ENCODE results near the gene FURIN. TPM values are rescaled to one million over a fixed set of nuclear protein-coding genes. Genes with fewer than 3 reads are reported as not detected.
"Not testable (repeated sequence)": the region's sequence is repeated elsewhere in the genome, so short reads cannot be mapped to it uniquely, and the experiment has no call there.

Gene FURIN
- total RNA-seq, 2 experiments from 2014 or later, result 576 to 590 TPM

DNA sequence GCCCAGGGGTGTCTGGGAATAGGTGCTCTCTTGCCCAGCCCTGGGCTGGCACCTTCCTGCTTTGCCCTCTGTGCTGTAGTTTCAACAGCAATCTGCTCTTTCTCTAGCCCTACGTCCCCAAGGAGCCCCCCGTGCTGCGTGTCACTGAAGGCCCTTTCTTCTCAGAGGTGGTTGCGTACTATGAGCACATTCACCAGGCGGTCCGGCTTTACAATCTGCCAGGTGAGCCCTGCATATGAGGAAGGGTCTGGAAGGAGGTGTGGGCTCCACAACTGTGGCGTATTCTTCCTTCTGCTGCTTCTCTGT lies 44.3 kb downstream of the FURIN start:
- Mint-ChIP-seq H3K27ac (no peak overlapping the region), H3K27me3 (no peaks in the 10 kb centered on the region), H3K36me3 (peaks cover 54% of the 10 kb centered on the region), H3K9me3 (no peaks in the 10 kb centered on the region), H3K4me3 (no peak overlapping the region), H3K4me1 (ENCODE audit: low read depth) (no peaks in the 10 kb centered on the region)
- POLR2A ChIA-PET, result no interaction called here
- intact Hi-C loops (cut with micrococcal nuclease), result no loop called here
- no peak for DNase-seq
- CTCF ChIA-PET, result no interaction called here

- Mint-ChIP-seq H3K4me3 (no peak overlapping the region), H3K4me1 (ENCODE audit: low read depth) (no peaks in the 10 kb centered on the region), H3K9me3 (no peaks in the 10 kb centered on the region), H3K36me3 (peaks cover 55% of the 10 kb centered on the region), H3K27me3 (no peaks in the 10 kb centered on the region), H3K27ac (no peak overlapping the region)
- no peak for DNase-seq
- intact Hi-C loops (cut with micrococcal nuclease), result no loop called here
- CTCF ChIA-PET, result interaction anchor here (0.7 to 1.5 kb wide), 3 partner anchors 11 to 43 kb away, joined by 3 to 5 read pairs (median 4); partner anchors contain the start of gene MAN2A2
- POLR2A ChIA-PET, result interaction anchor here (0.7 kb wide), 1 partner anchor 24 kb away, joined by 3 read pairs; no protein-coding TSS in a partner anchor
These were observed 45.1 kb downstream of the FURIN start for GRCh38 chr15:90913398-90913944.

DNA sequence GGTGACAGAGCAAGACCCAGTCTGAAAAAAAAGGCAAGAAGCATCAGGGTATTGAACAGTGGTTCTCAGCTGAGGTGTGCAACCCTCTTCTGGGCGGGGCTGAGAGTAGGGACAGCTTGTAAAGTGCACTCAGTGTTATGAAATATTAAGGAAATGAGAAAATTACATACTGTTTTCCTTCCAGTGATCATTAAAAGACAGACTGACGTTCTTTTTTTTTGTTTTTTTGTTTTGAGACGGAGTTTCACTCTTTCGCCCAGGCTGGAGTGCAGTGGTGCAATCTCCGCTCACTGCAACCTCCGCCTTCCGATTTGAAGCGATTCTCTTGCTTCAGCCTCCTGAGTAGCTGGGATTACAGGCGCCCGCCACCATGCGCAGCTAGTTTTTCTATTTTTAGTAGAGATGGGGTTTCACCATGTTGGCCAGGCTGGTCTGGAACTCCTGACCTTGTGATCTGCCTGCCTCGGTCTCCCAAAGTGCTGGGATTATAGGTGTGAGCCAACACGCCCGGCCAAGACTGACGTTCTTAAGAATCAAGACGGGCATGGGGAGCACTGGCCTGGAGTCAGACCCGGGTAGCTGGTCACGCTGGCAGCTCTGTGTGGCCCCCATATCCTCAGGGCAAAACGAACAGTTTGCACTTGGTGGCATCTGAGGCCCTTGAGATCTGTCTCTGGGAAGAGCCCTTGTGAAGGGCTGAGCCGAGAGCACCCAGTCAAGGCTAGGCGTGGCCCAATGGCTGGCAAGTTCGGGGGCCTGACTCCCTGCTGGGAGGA lies 46.1 kb downstream of the FURIN start:
- H3K9me3 Mint-ChIP-seq, result no peaks in the 10 kb centered on the region

GRCh38 chr15:90915216-90915807 lies 46.9 kb downstream of the FURIN start:
- CTCF ChIA-PET, result interaction anchor here (1.8 kb wide), 1 partner anchor 17 kb away, joined by 5 read pairs; the partner anchor contains the start of gene HDDC3
- Mint-ChIP-seq H3K4me3 (no peak overlapping the region), H3K4me1 (ENCODE audit: low read depth) (no peaks in the 10 kb centered on the region), H3K36me3 (peaks cover 63% of the 10 kb centered on the region), H3K27me3 (no peaks in the 10 kb centered on the region), H3K27ac (no peak overlapping the region), H3K9me3 (no peaks in the 10 kb centered on the region)
- POLR2A ChIA-PET, result no interaction called here
- intact Hi-C loops (cut with micrococcal nuclease), result no loop called here
- DNase-seq, result no peak

More for the DNA sequence above, 46.1 kb downstream of the FURIN start:
- intact Hi-C loops (cut with micrococcal nuclease), result no loop called here
- DNase-seq, result no peak
- Mint-ChIP-seq H3K36me3 (peaks cover 56% of the 10 kb centered on the region), H3K4me1 (ENCODE audit: low read depth) (no peaks in the 10 kb centered on the region), H3K27me3 (no peaks in the 10 kb centered on the region), H3K4me3 (no peak overlapping the region), H3K27ac (no peak overlapping the region)
- ChIA-PET POLR2A (interaction anchor here (0.6 to 0.7 kb wide), 2 partner anchors 25 to 471 kb away, joined by 3 read pairs; no protein-coding TSS in a partner anchor), CTCF (interaction anchor here (0.7 to 1.8 kb wide), 4 partner anchors 12 to 42 kb away, joined by 3 to 5 read pairs (median 4); partner anchors contain the start of genes HDDC3 and MAN2A2)

GRCh38 chr15:90915808-90916440 lies 47.5 kb downstream of the FURIN start:
- H3K9me3 Mint-ChIP-seq, result no peaks in the 10 kb centered on the region
- no peak overlapping the region for H3K4me3 Mint-ChIP-seq
- intact Hi-C loops (cut with micrococcal nuclease), result no loop called here
- ChIA-PET POLR2A (no interaction called here), CTCF (interaction anchor here (1.8 kb wide), 1 partner anchor 16 kb away, joined by 5 read pairs; the partner anchor contains the start of gene HDDC3)
- no peaks in the 10 kb centered on the region for H3K4me1 Mint-ChIP-seq (ENCODE audit: low read depth)
- no peaks in the 10 kb centered on the region for H3K27me3 Mint-ChIP-seq
- no peak for DNase-seq
- H3K27ac Mint-ChIP-seq, result no peak overlapping the region
- peaks cover 64% of the 10 kb centered on the region for H3K36me3 Mint-ChIP-seq

GRCh38 chr15:90916461-90916860 lies 48.1 kb downstream of the FURIN start:
- H3K4me3 Mint-ChIP-seq, result no peak overlapping the region
- H3K4me1 Mint-ChIP-seq (ENCODE audit: low read depth), result no peaks in the 10 kb centered on the region
- DNase-seq, result no peak
- intact Hi-C loops (cut with micrococcal nuclease), result no loop called here
- ChIA-PET CTCF (interaction anchor here (1.3 kb wide), 1 partner anchor 14 kb away, joined by 3 read pairs; the partner anchor contains the start of gene MAN2A2), POLR2A (no interaction called here)
- H3K9me3 Mint-ChIP-seq, result no peaks in the 10 kb centered on the region
- H3K36me3 Mint-ChIP-seq, result peaks cover 65% of the 10 kb centered on the region
- no peaks in the 10 kb centered on the region for H3K27me3 Mint-ChIP-seq
- no peak overlapping the region for H3K27ac Mint-ChIP-seq

DNA sequence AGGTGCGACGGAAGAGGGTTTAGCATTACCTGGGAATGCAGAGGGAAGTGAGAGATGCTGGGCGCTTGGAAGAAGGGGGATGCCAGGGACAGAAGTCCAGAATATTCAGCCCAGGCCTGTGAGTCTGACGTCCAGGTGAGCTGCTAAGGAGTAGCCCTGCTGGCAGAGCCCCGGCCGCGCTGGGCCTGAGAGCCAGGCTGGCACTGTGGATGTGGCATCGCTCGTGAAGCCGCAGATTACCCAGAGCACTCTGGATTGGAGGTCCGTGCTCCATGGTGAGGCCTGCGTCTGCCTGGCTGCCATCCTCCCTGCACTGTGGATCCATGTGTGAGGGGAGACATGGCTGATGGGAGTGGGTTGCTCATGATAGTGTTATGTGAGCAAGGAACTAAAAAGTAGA lies 49.2 kb downstream of the FURIN start:
- ChIA-PET POLR2A (no interaction called here), CTCF (interaction anchor here (1.0 to 1.3 kb wide), 2 partner anchors 14 to 15 kb away, joined by 3 to 4 read pairs; partner anchors contain the start of genes HDDC3 and MAN2A2)
- Mint-ChIP-seq H3K4me3 (no peak overlapping the region), H3K36me3 (peaks cover 69% of the 10 kb centered on the region), H3K9me3 (no peaks in the 10 kb centered on the region), H3K27ac (no peak overlapping the region), H3K27me3 (no peaks in the 10 kb centered on the region), H3K4me1 (ENCODE audit: low read depth) (peaks cover 7% of the 10 kb centered on the region)
- intact Hi-C loops (cut with micrococcal nuclease), result no loop called here
- DNase-seq, result no peak

- H3K27ac Mint-ChIP-seq, result no peak overlapping the region
- H3K27me3 Mint-ChIP-seq, result no peaks in the 10 kb centered on the region
- no peak for DNase-seq
- CTCF ChIA-PET, result interaction anchor here (0.8 to 1.0 kb wide), 2 partner anchors 13 to 14 kb away, joined by 3 to 4 read pairs; partner anchors contain the start of gene HDDC3
- POLR2A ChIA-PET, result no interaction called here
- H3K4me1 Mint-ChIP-seq (ENCODE audit: low read depth), result peaks cover 13% of the 10 kb centered on the region
- no peak overlapping the region for H3K4me3 Mint-ChIP-seq
- H3K9me3 Mint-ChIP-seq, result no peaks in the 10 kb centered on the region
- peaks cover 64% of the 10 kb centered on the region for H3K36me3 Mint-ChIP-seq
- intact Hi-C loops (cut with micrococcal nuclease), result no loop called here
These were observed 49.8 kb downstream of the FURIN start for GRCh38 chr15:90918034-90918788.

DNA sequence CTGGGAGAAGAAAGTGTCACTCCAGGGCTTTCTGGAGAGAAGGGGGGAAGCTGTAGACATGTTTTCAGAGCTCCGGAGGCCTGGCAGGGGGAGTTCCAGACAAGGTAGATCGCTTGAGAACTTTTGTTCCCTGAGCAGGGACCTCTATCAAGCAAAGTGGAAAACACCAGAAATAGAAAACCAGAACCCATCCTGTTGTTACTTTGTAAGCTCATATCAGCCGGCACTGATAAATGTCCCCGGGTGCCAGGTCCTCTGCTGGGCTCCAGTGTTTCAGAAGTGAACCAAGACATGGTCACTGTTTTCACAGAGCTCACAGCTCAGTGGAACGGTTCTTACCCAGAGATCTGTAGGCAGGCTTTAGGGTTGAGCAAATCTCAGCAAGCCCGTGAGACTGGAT lies 50.4 kb downstream of the FURIN start:
- ChIA-PET POLR2A (no interaction called here), CTCF (interaction anchor here (0.8 kb wide), 1 partner anchor 13 kb away, joined by 3 read pairs; the partner anchor contains the start of gene HDDC3)
- DNase-seq, result no peak
- peaks cover 62% of the 10 kb centered on the region for H3K36me3 Mint-ChIP-seq
- H3K9me3 Mint-ChIP-seq, result no peaks in the 10 kb centered on the region
- peaks cover 19% of the 10 kb centered on the region for H3K4me1 Mint-ChIP-seq (ENCODE audit: low read depth)
- intact Hi-C loops (cut with micrococcal nuclease), result no loop called here
- no peak overlapping the region for H3K4me3 Mint-ChIP-seq
- no peak overlapping the region for H3K27ac Mint-ChIP-seq
- H3K27me3 Mint-ChIP-seq, result no peaks in the 10 kb centered on the region

DNA sequence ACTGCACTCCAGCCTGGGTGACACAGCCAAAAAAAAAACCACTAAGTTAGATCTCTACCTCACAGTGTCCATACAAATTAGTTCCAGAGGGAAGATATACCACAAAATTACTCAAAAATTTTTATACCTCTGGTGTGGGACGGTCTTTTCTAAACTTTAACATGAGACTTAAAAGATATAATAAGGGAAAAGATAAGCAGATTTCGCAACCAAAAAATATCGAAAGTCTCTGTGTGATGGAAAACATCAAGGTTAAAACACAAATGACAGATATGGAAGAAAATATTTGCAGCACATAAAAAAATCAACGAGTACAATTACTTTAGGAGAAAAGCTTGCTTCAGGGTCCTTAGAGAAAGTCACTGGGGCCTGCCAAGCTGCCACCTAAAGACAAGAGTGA lies 53.5 kb downstream of the FURIN start:
- Mint-ChIP-seq H3K27me3 (no peaks in the 10 kb centered on the region), H3K27ac (peak overlapping the region; percentile 79), H3K36me3 (peaks cover 47% of the 10 kb centered on the region), H3K4me1 (ENCODE audit: low read depth) (peaks cover 28% of the 10 kb centered on the region), H3K4me3 (no peak overlapping the region), H3K9me3 (no peaks in the 10 kb centered on the region)
- CTCF ChIA-PET, result interaction anchor here (1.1 to 6.3 kb wide), 3 partner anchors 11 to 602 kb away, joined by 3 to 70 read pairs (median 19); partner anchors contain the start of genes HDDC3, MAN2A2 and UNC45A
- intact Hi-C loops (cut with micrococcal nuclease), result no loop called here
- no peak for DNase-seq
- POLR2A ChIA-PET, result interaction anchor here (1.9 kb wide), 1 partner anchor 19 kb away, joined by 12 read pairs; the partner anchor contains the start of gene MAN2A2

GRCh38 chr15:90922712-90923322 lies 54.4 kb downstream of the FURIN start:
- H3K27me3 Mint-ChIP-seq, H3K4me3 Mint-ChIP-seq, H3K9me3 Mint-ChIP-seq: not testable (repeated sequence)
- ChIA-PET POLR2A (interaction anchor here (0.6 to 1.9 kb wide), 4 partner anchors 9 to 83 kb away, joined by 3 to 12 read pairs (median 8); partner anchors contain the start of genes HDDC3, MAN2A2 and UNC45A), CTCF (interaction anchor here (1.1 to 6.3 kb wide), 3 partner anchors 10 to 275 kb away, joined by 3 to 70 read pairs (median 19); partner anchors contain the start of genes HDDC3, MAN2A2 and UNC45A)
- intact Hi-C loops (cut with micrococcal nuclease), result loop anchor here (1.0 kb wide), 2 partner anchors 11 to 21 kb away; no protein-coding TSS in a partner anchor
- peaks cover 28% of the 10 kb centered on the region for H3K4me1 Mint-ChIP-seq (ENCODE audit: low read depth)
- peak; percentile 74 for DNase-seq
- peaks cover 41% of the 10 kb centered on the region for H3K36me3 Mint-ChIP-seq
- H3K27ac Mint-ChIP-seq, result peak overlapping the region; percentile 79
